Breast epithelium (tissue), 4 donors: ENCODE data around the gene MR1. TPM values are rescaled to one million over a fixed set of nuclear protein-coding genes. Genes with fewer than 3 reads are reported as not detected.
"Not testable (repeated sequence)": the region's sequence is repeated elsewhere in the genome, so short reads cannot be mapped to it uniquely, and the experiment has no call there.

Source experiments
- DNase-seq, 2 donors: peaks; one replicate each; pipeline ENCODE4 v3.0.0-alpha.2; 2019; ENCODE audit warnings: low spot score in 2 of 2
- H3K27ac ChIP-seq, 2 donors: fragments of 200-600 bp; sonication (generic) in 1 of 2; one replicate each; pipeline ENCODE4 v1.5.1; 2016 to 2019; ENCODE audit warnings: mild to moderate bottlenecking in 1 of 2
- H3K27me3 ChIP-seq, 2 donors: fragments of 200-600 bp; sonication (generic) in 1 of 2; one replicate each; pipeline versions ENCODE4 v1.5.1 to v1.6.0; 2017 to 2019; ENCODE audit warnings: control low read depth in 1 of 2, mild to moderate bottlenecking in 1 of 2
- H3K36me3 ChIP-seq: fragments of 200-600 bp; one replicate; pipeline ENCODE4 v1.5.1; 2019
- H3K4me1 ChIP-seq, 2 donors: fragments of 200-600 bp; sonication (generic); one replicate each; pipeline ENCODE4 v1.5.1; 2016 to 2019; ENCODE audit warnings: control low read depth in 1 of 2
- H3K4me3 ChIP-seq, 3 donors: fragments of 200-600 bp; sonication (generic); 1 replicate in 2 of 3; 2 replicates in 1 of 3; pipeline ENCODE4 v1.5.1; 2016 to 2019; ENCODE audit warnings: mild to moderate bottlenecking in 3 of 3, moderate library complexity in 2 of 3
- H3K9me3 ChIP-seq, 2 donors: fragments of 200-600 bp; sonication (generic) in 1 of 2; one replicate each; pipeline ENCODE4 v1.5.1; 2016 to 2019; ENCODE audit warnings: control low read depth in 1 of 2
- POLR2A ChIP-seq: fragments of 450-650 bp; IDR thresholded peaks from one replicate; pipeline ENCODE4 v1.6.1; 2016; ENCODE audit warnings: antibody characterized with exemption, mild to moderate bottlenecking, moderate library complexity
- POLR2AphosphoS5 ChIP-seq, 3 donors: sonication (generic); formaldehyde crosslinking; IDR thresholded peaks; one replicate each; pipeline ENCODE4 v1.6.1; 2017; ENCODE audit warnings: antibody characterized with exemption in 3 of 3
- intact Hi-C: fragments of 100-400 bp; cut with DNase I; formaldehyde crosslinking; loops from one replicate; pipeline ENCODE4 v1.15.1; 2023; ENCODE audit warnings: low total_unique reads
- total RNA-seq, 3 donors: library from RNA; depleted of rRNA; stranded (reverse); fragments of >200 nt; gene quantifications; one replicate each; pipeline ENCODE4 v1.1.0, GENCODE V29; 2016
- TF ChIP-seq, protein P1 (sequence below), 3 donors: fragments of 450-650 bp; IDR thresholded peaks; one replicate each; pipeline ENCODE4 v1.5.1; 2016 to 2017; ENCODE audit warnings: antibody characterized with exemption in 3 of 3, mild to moderate bottlenecking in 3 of 3, moderate library complexity in 3 of 3

The MR1 gene
- total RNA-seq, 3 donors from 2014 or later = 12.8 to 23.4 (median 15.2) TPM

DNA sequence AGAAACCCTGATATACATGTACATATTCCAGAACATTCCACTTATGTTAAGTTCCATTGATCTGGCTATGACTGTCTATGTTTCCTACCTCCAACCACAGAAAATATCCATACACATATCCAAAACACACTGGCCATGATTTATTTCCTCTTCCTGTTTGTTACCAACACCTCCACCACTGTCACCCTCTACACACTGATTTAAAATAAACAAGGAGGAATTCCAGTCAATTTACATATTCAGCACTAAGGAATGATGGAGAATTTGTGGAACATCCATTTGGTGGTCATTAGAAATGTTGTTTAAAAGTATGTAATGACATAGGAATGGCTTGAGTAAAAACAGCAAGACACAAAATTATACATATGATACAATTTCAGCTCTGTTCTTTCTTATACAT, 5.6 kb upstream of the MR1 start:
- Histone ChIP-seq H3K4me3 (no peak overlapping the region), H3K9me3 (no peaks in the 10 kb centered on the region), H3K36me3 (no peaks in the 10 kb centered on the region), H3K27me3 (no peaks in the 10 kb centered on the region), H3K4me1 (peaks cover 0 to 3% of the 10 kb centered on the region in 2 donors), H3K27ac (no peak overlapping the region)
- intact Hi-C loops = no loop called here
- no peak for DNase-seq
- TF ChIP-seq POLR2A = no peak
- no peak for TF ChIP-seq POLR2AphosphoS5 (IDR thresholded peaks at IDR 0.05)
- TF ChIP-seq, protein P1, sequence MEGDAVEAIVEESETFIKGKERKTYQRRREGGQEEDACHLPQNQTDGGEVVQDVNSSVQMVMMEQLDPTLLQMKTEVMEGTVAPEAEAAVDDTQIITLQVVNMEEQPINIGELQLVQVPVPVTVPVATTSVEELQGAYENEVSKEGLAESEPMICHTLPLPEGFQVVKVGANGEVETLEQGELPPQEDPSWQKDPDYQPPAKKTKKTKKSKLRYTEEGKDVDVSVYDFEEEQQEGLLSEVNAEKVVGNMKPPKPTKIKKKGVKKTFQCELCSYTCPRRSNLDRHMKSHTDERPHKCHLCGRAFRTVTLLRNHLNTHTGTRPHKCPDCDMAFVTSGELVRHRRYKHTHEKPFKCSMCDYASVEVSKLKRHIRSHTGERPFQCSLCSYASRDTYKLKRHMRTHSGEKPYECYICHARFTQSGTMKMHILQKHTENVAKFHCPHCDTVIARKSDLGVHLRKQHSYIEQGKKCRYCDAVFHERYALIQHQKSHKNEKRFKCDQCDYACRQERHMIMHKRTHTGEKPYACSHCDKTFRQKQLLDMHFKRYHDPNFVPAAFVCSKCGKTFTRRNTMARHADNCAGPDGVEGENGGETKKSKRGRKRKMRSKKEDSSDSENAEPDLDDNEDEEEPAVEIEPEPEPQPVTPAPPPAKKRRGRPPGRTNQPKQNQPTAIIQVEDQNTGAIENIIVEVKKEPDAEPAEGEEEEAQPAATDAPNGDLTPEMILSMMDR (IDR thresholded peaks at IDR 0.05) = no peak

DNA sequence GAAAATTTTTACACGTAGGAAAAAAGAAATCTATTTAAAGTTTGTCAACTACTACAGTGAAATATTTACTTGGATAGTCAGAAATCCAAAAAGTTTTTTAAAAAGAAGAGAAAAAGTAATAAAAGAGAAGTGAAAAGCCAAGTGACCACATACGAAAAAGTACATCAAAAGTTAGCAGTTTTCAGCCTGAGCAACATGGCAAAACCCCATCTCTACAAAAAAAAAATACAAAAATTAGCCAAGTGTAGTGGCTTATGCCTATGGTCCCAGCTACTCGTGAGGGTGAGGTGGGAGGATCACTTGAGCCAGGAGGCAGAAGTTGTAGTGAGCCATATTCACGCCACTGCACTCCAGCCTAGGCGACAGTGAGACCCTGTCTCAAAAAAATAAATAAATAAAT, 5.2 kb upstream of the MR1 start:
- no peak for TF ChIP-seq POLR2AphosphoS5 (IDR thresholded peaks at IDR 0.05)
- TF ChIP-seq, protein P1 (IDR thresholded peaks at IDR 0.05) = no peak
- TF ChIP-seq POLR2A = no peak
- Histone ChIP-seq H3K4me1 (peaks cover 0 to 5% of the 10 kb centered on the region in 2 donors), H3K9me3 (no peaks in the 10 kb centered on the region), H3K27me3 (no peaks in the 10 kb centered on the region), H3K4me3 (no peak overlapping the region), H3K36me3 (no peaks in the 10 kb centered on the region), H3K27ac (no peak overlapping the region)
- intact Hi-C loops = no loop called here
- no peak for DNase-seq

DNA sequence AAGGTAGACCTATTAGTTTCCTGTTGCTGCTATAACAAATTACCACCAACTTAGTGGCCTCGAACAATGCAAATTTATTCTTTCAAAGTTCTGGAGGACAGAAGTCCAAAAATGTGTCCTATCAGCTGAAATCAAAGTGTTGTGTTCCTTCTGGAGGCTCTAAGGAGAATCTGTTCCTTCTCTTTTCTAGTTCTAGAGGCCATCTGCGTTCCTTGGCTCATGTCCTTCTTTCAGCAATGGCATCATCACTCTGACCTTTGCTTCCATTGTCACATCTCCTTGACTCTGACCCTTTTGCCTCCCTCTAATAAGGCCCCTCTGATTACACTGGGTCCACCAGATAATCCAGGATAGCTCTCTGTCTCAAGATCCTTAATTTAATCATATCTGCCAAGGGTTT, 1.2 kb upstream of the MR1 start:
- H3K4me1 ChIP-seq = peaks cover 8 to 9% of the 10 kb centered on the region in 2 donors
- H3K9me3 ChIP-seq = no peaks in the 10 kb centered on the region
- no peaks in the 10 kb centered on the region for H3K27me3 ChIP-seq
- TF ChIP-seq POLR2A (no peak), POLR2AphosphoS5 (IDR thresholded peaks at IDR 0.05) (no peak)
- TF ChIP-seq, protein P1 (IDR thresholded peaks at IDR 0.05) = no peak
- H3K36me3 ChIP-seq = no peaks in the 10 kb centered on the region
- H3K27ac ChIP-seq = peak overlapping the region; percentile 97
- DNase-seq = no peak
- no peak overlapping the region for H3K4me3 ChIP-seq
- intact Hi-C loops = loop anchor here (2.0 to 10.0 kb wide), 2 partner anchors 22 to 52 kb away; partner anchors contain the start of gene IER5

DNA sequence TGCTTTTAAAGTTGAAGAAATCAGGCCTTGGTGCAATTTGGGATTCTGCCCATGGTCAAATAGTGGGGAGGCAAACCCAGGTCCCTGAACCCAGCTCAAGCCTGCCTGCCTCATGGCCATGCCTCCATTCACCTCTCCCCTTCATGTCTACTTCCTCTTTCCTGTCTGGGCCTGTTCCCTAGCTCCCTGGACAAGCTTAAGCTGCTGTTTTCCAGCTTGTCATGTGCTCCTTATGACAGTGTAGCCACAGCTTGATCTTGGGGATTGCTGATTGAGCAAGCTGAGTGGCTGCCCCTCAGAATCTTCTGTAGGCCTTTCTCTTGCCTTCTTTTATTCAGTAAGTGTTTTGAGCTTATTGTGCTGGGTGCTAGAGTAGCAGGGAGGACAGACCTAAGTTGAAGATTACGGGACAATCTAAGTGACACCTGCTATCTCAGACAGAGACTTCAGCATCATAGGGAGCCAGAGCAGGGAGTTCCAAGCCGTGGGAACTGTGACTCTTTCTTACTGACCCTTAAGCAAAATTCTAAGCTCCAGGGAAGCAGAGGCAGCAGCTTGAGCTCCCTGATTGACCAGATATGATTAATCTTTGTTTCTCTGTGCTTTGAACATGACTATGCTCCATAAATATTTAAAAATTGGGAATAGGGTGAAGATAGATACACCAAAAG, 520 bp upstream of the MR1 start:
- Histone ChIP-seq H3K27me3 (no peaks in the 10 kb centered on the region), H3K4me1 (peaks cover 8 to 9% of the 10 kb centered on the region in 2 donors), H3K4me3 (peak overlapping the region; percentile 45 to 69 (median 54)), H3K27ac (peak overlapping the region; percentile 97), H3K9me3 (no peaks in the 10 kb centered on the region), H3K36me3 (no peaks in the 10 kb centered on the region)
- intact Hi-C loops = loop anchor here (2.0 to 10.0 kb wide), 2 partner anchors 22 to 52 kb away; partner anchors contain the start of gene IER5
- DNase-seq = peak in 1 of 2 donors; percentile 60
- TF ChIP-seq POLR2A = no peak
- peak; percentile 13 to 69 (median 64) for TF ChIP-seq POLR2AphosphoS5 (IDR thresholded peaks at IDR 0.05)
- TF ChIP-seq, protein P1 (IDR thresholded peaks at IDR 0.05) = no peak

DNA sequence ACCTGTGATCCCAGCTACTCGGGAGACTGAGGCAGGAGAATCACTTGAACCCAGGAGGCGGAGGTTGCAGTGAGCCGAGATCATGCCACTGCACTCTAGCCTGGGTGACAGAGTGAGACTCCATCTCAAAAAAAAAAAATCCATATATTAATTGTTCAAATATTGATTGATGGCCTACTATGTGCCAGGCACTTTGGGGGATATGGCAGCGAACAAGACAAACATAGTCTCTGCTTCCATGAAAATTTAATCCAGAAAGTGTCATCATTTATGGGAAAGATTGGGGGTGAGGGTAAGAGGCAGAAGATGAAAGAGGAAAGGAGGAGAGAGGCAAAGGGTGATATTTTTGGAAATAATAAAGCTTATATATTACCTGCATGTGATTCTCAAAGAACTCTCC, 1.4 kb downstream of the MR1 start:
- not testable (repeated sequence) for H3K36me3 ChIP-seq, H3K4me1 ChIP-seq, H3K27me3 ChIP-seq, H3K9me3 ChIP-seq, DNase-seq, H3K27ac ChIP-seq, H3K4me3 ChIP-seq
- intact Hi-C loops = loop anchor here (10.0 kb wide), 1 partner anchor 50 kb away; the partner anchor contains the start of gene IER5
